ENCODE results near the gene EHD1. TPM values are rescaled to one million over a fixed set of nuclear protein-coding genes. Genes with fewer than 3 reads are reported as not detected.

Gene EHD1
- total and polyA plus RNA-seq, 10 donors = 51.9 to 337 (median 162) TPM

DNA sequence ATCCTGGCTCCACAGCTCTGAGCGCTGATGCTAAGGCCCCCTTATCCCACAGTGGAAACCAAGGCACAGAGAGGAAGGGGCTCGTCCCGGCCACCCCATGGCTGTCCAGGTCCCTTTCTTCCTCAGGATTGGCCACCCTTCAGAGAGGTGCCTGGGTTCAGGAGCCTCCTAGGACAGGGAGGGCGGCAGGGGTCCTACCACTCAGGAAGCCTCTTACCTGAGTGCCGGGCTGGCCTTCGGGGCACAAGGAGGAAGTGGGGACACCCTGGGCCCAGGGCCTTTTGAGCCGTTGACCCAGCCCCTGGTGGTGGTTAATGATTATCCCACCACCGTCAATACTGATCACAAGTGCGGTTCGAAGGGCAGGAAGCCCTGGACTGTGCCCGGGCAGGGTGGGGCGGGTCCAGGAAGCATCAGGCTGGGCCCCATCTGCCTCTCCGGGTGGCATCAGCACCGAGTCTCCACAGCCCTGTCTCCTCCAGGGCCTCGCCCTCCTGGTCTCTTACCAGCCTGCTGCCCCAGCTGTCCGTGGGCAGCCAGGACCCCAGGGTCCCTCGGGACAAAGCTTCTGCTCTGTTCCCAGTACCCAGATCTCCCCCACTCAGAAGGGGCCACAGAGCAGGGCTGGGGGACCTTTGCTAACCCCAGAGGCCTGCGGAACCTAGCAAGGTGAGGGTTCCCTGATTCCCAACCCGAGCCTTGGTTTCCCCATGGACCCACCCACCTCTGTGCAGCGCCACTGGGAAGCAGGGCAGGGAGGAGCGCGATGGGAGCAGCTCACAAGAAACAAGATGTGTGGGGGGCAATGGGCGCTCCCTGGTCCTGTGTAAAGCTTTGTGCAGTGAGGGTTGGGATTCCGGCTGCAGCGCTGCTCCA, 15.0 kb upstream of the EHD1 start:
- Histone ChIP-seq H3K36me3 (peaks cover 0 to 41% (median 30%) of the 10 kb centered on the region in 6 donors), H3K4me1 (peaks cover 17 to 47% (median 32%) of the 10 kb centered on the region in 6 donors), H3K9me3 (no peaks in the 10 kb centered on the region), H3K27ac (peak overlapping the region in 5 of 8 donors; percentile 3 to 72 (median 48)), H3K27me3 (replicated peaks in 1 of 7) (no peaks in the 10 kb centered on the region), H3K4me3 (no peak overlapping the region)
- 64 to 81% (median 77%) methylated on average over 12 to 25 of the region's 25 CpGs for WGBS, 5 donors
- no peak for DNase-seq
- TF ChIP-seq CTCF (IDR thresholded peaks at IDR 0.05 in 8 of 11, conservative IDR thresholded peaks at IDR 0.05 in 3 of 11) = no peak
- peak in 2 of 3 donors; percentile 7 to 35 for TF ChIP-seq POLR2AphosphoS5 (IDR thresholded peaks at IDR 0.05)
- intact Hi-C loops (cut with DNase I; ENCODE audit: low total_unique reads) = loop anchor here (2.0 kb wide), 1 partner anchor 47 kb away; no protein-coding TSS in a partner anchor

GRCh38 chr11:64892838-64893193, 14.4 kb upstream of the EHD1 start:
- 77 to 92% (median 86%) methylated on average over 3 to 10 of the region's 10 CpGs for WGBS, 5 donors
- peak overlapping the region in 6 of 8 donors; percentile 3 to 72 (median 46) for H3K27ac ChIP-seq
- peaks cover 24 to 53% (median 38%) of the 10 kb centered on the region in 6 donors for H3K4me1 ChIP-seq
- no peak for DNase-seq
- TF ChIP-seq POLR2A (IDR thresholded peaks at IDR 0.05) (no peak), CTCF (IDR thresholded peaks at IDR 0.05 in 8 of 11, conservative IDR thresholded peaks at IDR 0.05 in 3 of 11) (no peak), POLR2AphosphoS5 (IDR thresholded peaks at IDR 0.05) (no peak)
- no peaks in the 10 kb centered on the region for H3K27me3 ChIP-seq (replicated peaks in 1 of 7)
- H3K36me3 ChIP-seq = peaks cover 0 to 34% (median 24%) of the 10 kb centered on the region in 6 donors
- H3K9me3 ChIP-seq = no peaks in the 10 kb centered on the region
- intact Hi-C loops (cut with DNase I; ENCODE audit: low total_unique reads) = no loop called here
- no peak overlapping the region for H3K4me3 ChIP-seq

- no peak for DNase-seq
- H3K36me3 ChIP-seq = peaks cover 0 to 30% (median 20%) of the 10 kb centered on the region in 6 donors
- intact Hi-C loops (cut with DNase I; ENCODE audit: low total_unique reads) = no loop called here
- peaks cover 26 to 57% (median 42%) of the 10 kb centered on the region in 6 donors for H3K4me1 ChIP-seq
- H3K27me3 ChIP-seq (replicated peaks in 1 of 7) = no peaks in the 10 kb centered on the region
- 39 to 79% (median 55%) methylated on average over 5 to 11 of the region's 11 CpGs for WGBS, 5 donors
- H3K4me3 ChIP-seq = no peak overlapping the region
- TF ChIP-seq POLR2AphosphoS5 (IDR thresholded peaks at IDR 0.05) = peak; percentile 46 to 69 (median 64)
- TF ChIP-seq POLR2A (IDR thresholded peaks at IDR 0.05) = no peak
- no peak for TF ChIP-seq CTCF (IDR thresholded peaks at IDR 0.05 in 8 of 11, conservative IDR thresholded peaks at IDR 0.05 in 3 of 11)
- peak overlapping the region in 6 of 8 donors; percentile 3 to 72 (median 46) for H3K27ac ChIP-seq
- H3K9me3 ChIP-seq = no peaks in the 10 kb centered on the region
Observed at GRCh38 chr11:64892411-64892831, 14.0 kb upstream of the EHD1 start.

DNA sequence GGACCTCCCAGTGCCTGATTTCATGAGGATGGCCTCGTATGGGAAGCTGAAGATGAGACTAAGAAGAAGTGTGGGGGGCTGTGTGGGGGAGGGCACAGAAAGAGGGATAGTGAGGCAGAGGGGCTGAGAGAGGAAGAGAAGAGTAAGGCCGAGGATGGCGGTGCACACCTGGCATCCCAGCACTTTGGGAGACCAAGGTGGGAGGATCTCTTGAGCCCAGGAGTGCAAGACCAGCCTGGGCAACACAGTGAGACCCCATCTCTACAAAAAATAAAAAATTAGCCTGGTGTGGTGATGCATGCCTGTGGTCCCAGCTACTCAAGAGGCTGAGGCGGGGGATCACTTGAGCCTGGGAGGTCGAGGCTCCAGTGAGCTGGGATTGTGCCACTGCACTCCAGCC, 13.5 kb upstream of the EHD1 start:
- Histone ChIP-seq H3K27ac (peak overlapping the region in 5 of 8 donors; percentile 3 to 72 (median 48)), H3K27me3 (replicated peaks in 1 of 7) (no peaks in the 10 kb centered on the region), H3K36me3 (peaks cover 0 to 25% (median 15%) of the 10 kb centered on the region in 6 donors), H3K9me3 (no peaks in the 10 kb centered on the region), H3K4me3 (no peak overlapping the region), H3K4me1 (peaks cover 26 to 62% (median 46%) of the 10 kb centered on the region in 6 donors)
- TF ChIP-seq POLR2A (IDR thresholded peaks at IDR 0.05) = no peak
- no peak for TF ChIP-seq POLR2AphosphoS5 (IDR thresholded peaks at IDR 0.05)
- 75 to 82% (median 79%) methylated on average over 5 of the region's 5 CpGs for WGBS, 5 donors
- DNase-seq = no peak
- intact Hi-C loops (cut with DNase I; ENCODE audit: low total_unique reads) = no loop called here
